Caco-2 (cell line): ENCODE measurements around the gene NELFB. TPM values are rescaled to one million over a fixed set of nuclear protein-coding genes. Genes with fewer than 3 reads are reported as not detected.

Experiments used
- BruUV-seq: library from RNA; stranded (reverse); fragments of 400-500 nt; replicated peaks from 2 replicates; lab custom pipeline; 2021; lab: Mats Ljungman, UMichigan
- CTCF ChIA-PET: fragments of 300-600 bp; sonication (Branson Sonifier 250); formaldehyde crosslinking; loops from one replicate; lab custom pipeline; 2022; ENCODE audit warnings: antibody characterized with exemption; lab: Charles Lee
- POLR2A ChIA-PET: fragments of 300-600 bp; sonication (Branson Sonifier 250); formaldehyde crosslinking; loops from one replicate; lab custom pipeline; 2022; ENCODE audit warnings: antibody characterized with exemption; lab: Charles Lee
- DNase-seq, 2 experiments: peaks; one replicate each; pipeline versions ENCODE4 v3.0.0 to v3.0.0-alpha.2; 2020 to 2022
- H3K27me3 ChIP-seq: replicated peaks from 2 replicates; pipeline ENCODE4 v1.6.0; 2011; ENCODE audit warnings: low read length; ENCODE audit not compliant: control insufficient read depth, insufficient read depth
- H3K36me3 ChIP-seq: 2 replicates; pipeline ENCODE4 v1.5.1; 2011; ENCODE audit warnings: low read length; ENCODE audit not compliant: control insufficient read depth, insufficient read depth
- H3K4me1 ChIP-seq: fragments of 250-450 bp; sonication (Bioruptor Pico); 2 replicates; pipeline ENCODE4 v1.5.1; 2020; ENCODE audit warnings: mild to moderate bottlenecking
- H3K4me3 ChIP-seq: 2 replicates; pipeline ENCODE4 v1.5.1; 2011; ENCODE audit warnings: low read depth, mild to moderate bottlenecking, control low read depth, low read length
- H3K9me3 ChIP-seq: fragments of 250-450 bp; sonication (Bioruptor Pico); 2 replicates; pipeline ENCODE4 v1.5.1; 2020; ENCODE audit warnings: mild to moderate bottlenecking, moderate library complexity
- H3K27ac Mint-ChIP-seq: one replicate; pipeline ENCODE4 v1.8.0; 2022; ENCODE audit warnings: mixed read lengths; ENCODE audit not compliant: unreplicated experiment
- H3K27me3 Mint-ChIP-seq: one replicate; pipeline ENCODE4 v1.8.0; 2022; ENCODE audit warnings: mixed read lengths; ENCODE audit not compliant: insufficient read depth, unreplicated experiment
- H3K36me3 Mint-ChIP-seq: one replicate; pipeline ENCODE4 v1.8.0; 2022; ENCODE audit warnings: mild to moderate bottlenecking, mixed read lengths; ENCODE audit not compliant: insufficient read depth, unreplicated experiment
- H3K4me1 Mint-ChIP-seq: one replicate; pipeline ENCODE4 v1.8.0; 2022; ENCODE audit warnings: low read depth, mixed read lengths; ENCODE audit not compliant: unreplicated experiment
- H3K4me3 Mint-ChIP-seq: one replicate; pipeline ENCODE4 v1.8.0; 2022; ENCODE audit warnings: mild to moderate bottlenecking, moderate library complexity, mixed read lengths; ENCODE audit not compliant: unreplicated experiment
- H3K9me3 Mint-ChIP-seq: one replicate; pipeline ENCODE4 v1.8.0; 2022; ENCODE audit warnings: mixed read lengths; ENCODE audit not compliant: unreplicated experiment
- intact Hi-C: fragments of 100-400 bp; cut with micrococcal nuclease; formaldehyde crosslinking; loops from one replicate; pipeline ENCODE4 v1.10.0; 2022; ENCODE audit not compliant: unreplicated experiment
- total RNA-seq: library from RNA; stranded (reverse); gene quantifications from 2 replicates; pipeline ENCODE4 v1.2.3, GENCODE V29; 2022
- TF ChIP-seq, protein P1 (sequence below), 2 experiments: fragments of 200-600 bp in 1 of 2; IDR thresholded peaks; 1 replicate in 1 of 2; 2 replicates in 1 of 2; pipeline versions ENCODE4 v1.5.1 to v1.8.0; 2011 to 2022; ENCODE audit warnings: antibody characterized with exemption in 1 of 2, control low read depth in 1 of 2, inconsistent platforms in 1 of 2, low read depth in 1 of 2, low read length in 1 of 2, mild to moderate bottlenecking in 1 of 2, moderate library complexity in 1 of 2; ENCODE audit not compliant: insufficient read depth in 1 of 2, severe bottlenecking in 1 of 2, unreplicated experiment in 1 of 2

Gene NELFB
- total RNA-seq, 1 experiment from 2014 or later, result 79.1 TPM

GRCh38 chr9:137240841-137241489 lies 14.2 kb upstream of the NELFB start, which contains the start of gene TUBB4B:
TSS of gene TUBB4B (plus strand) at chr9:137241287. CDS start at chr9:137241361, 74 bp downstream.
- Mint-ChIP-seq H3K36me3 (peaks cover 62% of the 10 kb centered on the region), H3K9me3 (no peaks in the 10 kb centered on the region), H3K27me3 (peaks cover 3% of the 10 kb centered on the region), H3K4me1 (peaks cover 7% of the 10 kb centered on the region), H3K4me3 (peak within 1 kb of the TSS; percentile 80), H3K27ac (peak within 1 kb of the TSS; percentile 95)
- TF ChIP-seq, protein P1, sequence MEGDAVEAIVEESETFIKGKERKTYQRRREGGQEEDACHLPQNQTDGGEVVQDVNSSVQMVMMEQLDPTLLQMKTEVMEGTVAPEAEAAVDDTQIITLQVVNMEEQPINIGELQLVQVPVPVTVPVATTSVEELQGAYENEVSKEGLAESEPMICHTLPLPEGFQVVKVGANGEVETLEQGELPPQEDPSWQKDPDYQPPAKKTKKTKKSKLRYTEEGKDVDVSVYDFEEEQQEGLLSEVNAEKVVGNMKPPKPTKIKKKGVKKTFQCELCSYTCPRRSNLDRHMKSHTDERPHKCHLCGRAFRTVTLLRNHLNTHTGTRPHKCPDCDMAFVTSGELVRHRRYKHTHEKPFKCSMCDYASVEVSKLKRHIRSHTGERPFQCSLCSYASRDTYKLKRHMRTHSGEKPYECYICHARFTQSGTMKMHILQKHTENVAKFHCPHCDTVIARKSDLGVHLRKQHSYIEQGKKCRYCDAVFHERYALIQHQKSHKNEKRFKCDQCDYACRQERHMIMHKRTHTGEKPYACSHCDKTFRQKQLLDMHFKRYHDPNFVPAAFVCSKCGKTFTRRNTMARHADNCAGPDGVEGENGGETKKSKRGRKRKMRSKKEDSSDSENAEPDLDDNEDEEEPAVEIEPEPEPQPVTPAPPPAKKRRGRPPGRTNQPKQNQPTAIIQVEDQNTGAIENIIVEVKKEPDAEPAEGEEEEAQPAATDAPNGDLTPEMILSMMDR (IDR thresholded peaks at IDR 0.05; ENCODE audit: insufficient read depth in 1 of 2, low read depth in 1 of 2, low read length in 1 of 2, severe bottlenecking in 1 of 2, unreplicated experiment in 1 of 2), result no peak
- Histone ChIP-seq H3K4me3 (peak within 1 kb of the TSS; percentile 80), H3K4me1 (peaks cover 28% of the 10 kb centered on the region), H3K9me3 (no peaks in the 10 kb centered on the region), H3K36me3 (peaks cover 2% of the 10 kb centered on the region; the same call in 1 of the 2 replicates), H3K27me3 (no peaks in the 10 kb centered on the region)
- peak; percentile 98 to 100 for DNase-seq
- intact Hi-C loops, result loop anchor here (1.0 to 10.0 kb wide), 4 partner anchors 14 to 446 kb away; partner anchors contain the start of genes CCDC183, NELFB, RNF208 and TMEM141
- BruUV-seq, result no TSS peak
- ChIA-PET CTCF (interaction anchor here (0.6 to 2.7 kb wide), 12 partner anchors 13 to 293 kb away, joined by 3 to 13 read pairs (median 4); partner anchors contain the start of genes NRARP, SAPCD2 and TPRN), POLR2A (interaction anchor here (0.5 to 2.4 kb wide), 31 partner anchors 9 to 1334 kb away, joined by 3 to 39 read pairs (median 4); partner anchors contain the start of genes CAMSAP1, ENTPD8, MAN1B1 and MRPL41)

DNA sequence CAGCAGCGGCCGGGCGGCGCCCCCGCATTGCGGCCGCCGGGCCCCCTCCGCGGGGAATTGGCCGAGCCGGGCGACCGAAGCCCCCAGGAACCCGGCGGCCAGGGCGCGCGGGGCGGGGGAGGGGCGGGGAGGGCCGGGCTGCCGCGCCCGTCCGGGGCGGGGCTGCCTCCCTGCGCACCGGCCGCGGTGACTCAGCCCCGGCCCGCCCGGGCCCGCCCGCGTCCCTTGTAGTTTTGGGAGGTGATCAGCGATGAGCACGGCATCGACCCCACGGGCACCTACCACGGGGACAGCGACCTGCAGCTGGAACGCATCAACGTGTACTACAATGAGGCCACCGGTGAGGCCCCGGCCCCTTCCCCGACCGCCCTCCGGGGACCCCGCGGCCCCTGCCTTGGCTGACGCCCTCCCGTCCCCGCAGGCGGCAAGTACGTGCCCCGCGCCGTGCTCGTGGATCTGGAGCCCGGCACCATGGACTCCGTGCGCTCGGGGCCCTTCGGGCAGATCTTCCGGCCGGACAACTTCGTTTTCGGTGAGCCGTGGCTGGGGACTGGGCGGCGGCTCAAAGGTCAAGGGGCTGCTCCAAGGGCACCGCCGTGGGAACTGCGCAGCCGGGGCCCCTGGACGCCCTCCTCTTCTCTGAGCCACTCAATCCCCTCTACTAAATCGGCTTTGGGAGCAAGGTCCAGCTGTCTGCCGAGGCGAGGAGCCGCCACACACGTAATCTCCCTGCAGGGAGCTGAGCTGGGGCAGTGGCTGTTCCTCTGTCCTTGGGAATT lies 13.4 kb upstream of the NELFB start:
- intact Hi-C loops, result loop anchor here (1.0 to 10.0 kb wide), 4 partner anchors 14 to 447 kb away; partner anchors contain the start of genes CCDC183, NELFB, RNF208 and TMEM141
- Histone ChIP-seq H3K27me3 (no peaks in the 10 kb centered on the region), H3K4me1 (peaks cover 21% of the 10 kb centered on the region), H3K9me3 (no peaks in the 10 kb centered on the region), H3K36me3 (peaks cover 2% of the 10 kb centered on the region; the same call in 1 of the 2 replicates), H3K4me3 (peak overlapping the region; percentile 77)
- H3K4me1 Mint-ChIP-seq, result peaks cover 7% of the 10 kb centered on the region
- H3K27me3 Mint-ChIP-seq, result peaks cover 3% of the 10 kb centered on the region
- ChIA-PET POLR2A (interaction anchor here (0.5 to 2.4 kb wide), 13 partner anchors 13 to 236 kb away, joined by 3 to 39 read pairs (median 8); partner anchors contain the start of genes MAN1B1, NELFB, NRARP and RNF208), CTCF (interaction anchor here (0.6 to 2.7 kb wide), 6 partner anchors 12 to 294 kb away, joined by 3 to 13 read pairs (median 6); partner anchors contain the start of genes NRARP, SAPCD2 and TPRN)
- no TSS peak for BruUV-seq
- TF ChIP-seq, protein P1 (IDR thresholded peaks at IDR 0.05; ENCODE audit: insufficient read depth in 1 of 2, low read depth in 1 of 2, low read length in 1 of 2, severe bottlenecking in 1 of 2, unreplicated experiment in 1 of 2), result no peak
- H3K27ac Mint-ChIP-seq, result peak overlapping the region; percentile 95
- peak overlapping the region; percentile 80 for H3K4me3 Mint-ChIP-seq
- no peaks in the 10 kb centered on the region for H3K9me3 Mint-ChIP-seq
- H3K36me3 Mint-ChIP-seq, result peaks cover 68% of the 10 kb centered on the region
- peak in 1 of 2 experiments; percentile 58 for DNase-seq
